Measurements from ENCODE around the gene INPP4B. TPM values are rescaled to one million over a fixed set of nuclear protein-coding genes. Genes with fewer than 3 reads are reported as not detected.

Gene INPP4B
- total RNA-seq, 1 donor from 2014 or later, result 16.8 TPM

DNA sequence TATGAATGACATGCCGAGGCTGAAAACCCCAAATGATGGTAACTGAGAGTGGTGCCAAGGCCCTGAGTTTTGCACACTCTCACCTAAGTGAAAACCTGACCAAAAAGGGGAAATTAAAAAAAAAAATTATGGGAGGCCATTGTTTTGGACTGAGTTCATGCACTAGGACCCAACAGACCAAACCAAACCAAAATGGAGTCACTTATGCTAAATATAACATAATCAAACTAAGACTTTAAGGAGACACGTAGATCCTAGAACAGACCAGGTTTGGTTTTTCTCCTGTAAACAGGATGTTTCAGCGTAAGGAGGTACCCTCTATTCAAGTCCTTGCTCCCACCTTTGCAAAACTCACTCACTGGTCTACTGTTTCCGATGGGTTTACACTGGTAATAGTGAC, 453.0 kb downstream of the INPP4B start:
- no peak for DNase-seq (ENCODE audit: low spot score)
- Mint-ChIP-seq H3K27me3 (ENCODE audit: insufficient read depth) (no peaks in the 10 kb centered on the region), H3K4me3 (no peak overlapping the region), H3K36me3 (ENCODE audit: low read depth) (peaks cover 19% of the 10 kb centered on the region), H3K27ac (no peak overlapping the region), H3K4me1 (ENCODE audit: low read depth) (peaks cover 37% of the 10 kb centered on the region), H3K9me3 (no peaks in the 10 kb centered on the region)
- intact Hi-C loops (cut with micrococcal nuclease), result no loop called here

DNA sequence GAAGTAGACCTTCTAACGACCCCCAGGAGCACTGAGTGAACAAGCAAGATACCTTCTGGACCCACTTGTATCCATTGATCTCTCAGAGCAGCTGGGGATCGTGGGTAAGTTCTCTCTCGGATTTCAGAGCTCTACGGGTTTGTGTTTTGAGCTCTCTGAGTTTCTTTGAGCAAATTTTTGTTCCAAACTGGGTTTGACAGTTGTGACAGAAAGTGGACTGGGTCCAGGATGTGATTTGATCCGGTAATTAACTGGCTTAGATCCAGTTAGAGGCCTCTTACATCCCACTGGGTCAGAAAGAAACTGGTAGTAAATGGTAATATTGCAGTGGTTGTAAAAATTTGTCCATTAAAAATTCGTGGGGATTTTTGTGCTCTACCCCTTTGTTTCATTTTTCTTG, 459.2 kb downstream of the INPP4B start:
- Mint-ChIP-seq H3K27me3 (ENCODE audit: insufficient read depth) (no peaks in the 10 kb centered on the region), H3K4me3 (no peak overlapping the region), H3K4me1 (ENCODE audit: low read depth) (peaks cover 34% of the 10 kb centered on the region), H3K9me3 (no peaks in the 10 kb centered on the region), H3K36me3 (ENCODE audit: low read depth) (peaks cover 15% of the 10 kb centered on the region), H3K27ac (no peak overlapping the region)
- intact Hi-C loops (cut with micrococcal nuclease), result loop anchor here (1.0 kb wide), 1 partner anchor 8 kb away; no protein-coding TSS in a partner anchor
- no peak for DNase-seq (ENCODE audit: low spot score)

DNA sequence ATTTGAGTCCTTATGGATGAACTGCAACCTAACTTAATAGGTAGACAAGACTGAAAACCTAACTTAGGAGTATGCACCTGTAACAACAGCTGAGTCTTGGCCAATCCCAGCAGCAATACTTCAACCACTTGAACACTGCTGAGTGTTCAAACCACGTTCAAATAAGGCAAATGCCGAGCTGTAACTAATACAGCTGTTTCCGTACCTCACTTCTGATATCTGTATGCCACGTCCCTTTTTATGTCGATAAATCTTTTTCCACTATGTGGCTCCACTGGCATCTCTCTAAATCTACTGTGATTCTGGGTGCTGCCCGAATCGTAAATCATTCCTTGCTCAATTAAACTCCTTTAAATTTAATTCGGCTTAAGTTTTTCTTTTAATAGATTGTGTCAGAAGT, 459.7 kb downstream of the INPP4B start:
- Mint-ChIP-seq H3K27ac (no peak overlapping the region), H3K4me1 (ENCODE audit: low read depth) (peaks cover 34% of the 10 kb centered on the region)

DNA sequence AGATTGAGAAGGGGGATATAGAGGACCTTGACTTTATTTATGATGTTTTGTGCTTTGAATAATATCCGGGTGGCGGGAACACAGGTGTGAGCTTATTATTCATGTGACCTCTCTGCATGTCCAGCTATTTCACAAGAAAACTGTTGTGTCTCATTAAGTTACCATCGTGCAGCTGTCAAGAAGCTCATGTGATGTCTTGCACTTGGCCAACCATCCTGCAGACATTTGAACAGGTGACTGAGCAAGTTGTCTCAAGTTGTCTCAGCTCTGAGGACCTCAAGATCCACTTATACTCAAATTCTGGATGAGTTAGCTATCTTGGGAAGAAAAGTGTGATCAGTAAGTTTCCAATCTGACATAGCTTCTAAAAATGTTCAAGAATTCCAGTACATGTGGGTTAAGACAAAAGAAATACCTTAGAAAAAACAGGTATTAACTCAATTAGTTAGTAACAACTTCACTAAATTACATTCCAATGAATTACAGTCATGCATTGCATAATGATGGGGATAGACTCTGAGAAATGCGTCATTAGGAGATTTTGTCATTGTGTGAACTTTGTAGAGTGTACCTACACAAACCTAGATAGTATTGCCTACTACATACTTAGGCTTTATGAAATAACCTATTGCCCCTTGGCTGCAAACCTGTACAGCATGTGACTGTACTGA, 462.2 kb downstream of the INPP4B start:
- Mint-ChIP-seq H3K36me3 (ENCODE audit: low read depth) (peaks cover 15% of the 10 kb centered on the region), H3K27ac (no peak overlapping the region), H3K27me3 (ENCODE audit: insufficient read depth) (no peaks in the 10 kb centered on the region), H3K9me3 (no peaks in the 10 kb centered on the region), H3K4me1 (ENCODE audit: low read depth) (peaks cover 43% of the 10 kb centered on the region), H3K4me3 (no peak overlapping the region)
- intact Hi-C loops (cut with micrococcal nuclease), result no loop called here
- DNase-seq (ENCODE audit: low spot score), result no peak

More for the DNA sequence above, 459.7 kb downstream of the INPP4B start:
- H3K36me3 Mint-ChIP-seq (ENCODE audit: low read depth), result peaks cover 15% of the 10 kb centered on the region
- H3K27me3 Mint-ChIP-seq (ENCODE audit: insufficient read depth), result no peaks in the 10 kb centered on the region
- no peaks in the 10 kb centered on the region for H3K9me3 Mint-ChIP-seq
- DNase-seq (ENCODE audit: low spot score), result no peak
- no peak overlapping the region for H3K4me3 Mint-ChIP-seq
- intact Hi-C loops (cut with micrococcal nuclease), result loop anchor here (1.0 kb wide), 1 partner anchor 9 kb away; no protein-coding TSS in a partner anchor

DNA sequence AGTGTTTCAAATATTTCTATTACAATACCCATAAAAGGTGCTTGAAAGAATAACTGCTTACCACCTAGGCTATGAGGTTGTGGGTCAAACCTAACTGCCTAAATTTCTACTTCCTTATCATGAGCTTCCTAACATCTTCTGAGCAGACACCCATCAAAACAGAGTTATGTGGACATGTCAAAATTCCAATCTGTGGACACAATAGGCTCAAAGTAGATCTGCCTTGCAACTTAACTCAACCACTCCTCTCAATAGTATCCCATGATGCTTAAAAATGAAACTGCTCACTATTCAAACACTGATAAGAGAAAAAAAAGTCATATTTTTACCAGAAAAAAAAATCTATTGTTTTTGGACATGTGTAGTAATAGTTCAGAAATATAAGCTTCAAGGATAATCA, 462.7 kb downstream of the INPP4B start:
- H3K4me3 Mint-ChIP-seq, result no peak overlapping the region
- no peak overlapping the region for H3K27ac Mint-ChIP-seq
- intact Hi-C loops (cut with micrococcal nuclease), result no loop called here
- DNase-seq (ENCODE audit: low spot score), result no peak
- H3K9me3 Mint-ChIP-seq, result no peaks in the 10 kb centered on the region
- H3K4me1 Mint-ChIP-seq (ENCODE audit: low read depth), result peaks cover 42% of the 10 kb centered on the region
- peaks cover 13% of the 10 kb centered on the region for H3K36me3 Mint-ChIP-seq (ENCODE audit: low read depth)
- H3K27me3 Mint-ChIP-seq (ENCODE audit: insufficient read depth), result no peaks in the 10 kb centered on the region

DNA sequence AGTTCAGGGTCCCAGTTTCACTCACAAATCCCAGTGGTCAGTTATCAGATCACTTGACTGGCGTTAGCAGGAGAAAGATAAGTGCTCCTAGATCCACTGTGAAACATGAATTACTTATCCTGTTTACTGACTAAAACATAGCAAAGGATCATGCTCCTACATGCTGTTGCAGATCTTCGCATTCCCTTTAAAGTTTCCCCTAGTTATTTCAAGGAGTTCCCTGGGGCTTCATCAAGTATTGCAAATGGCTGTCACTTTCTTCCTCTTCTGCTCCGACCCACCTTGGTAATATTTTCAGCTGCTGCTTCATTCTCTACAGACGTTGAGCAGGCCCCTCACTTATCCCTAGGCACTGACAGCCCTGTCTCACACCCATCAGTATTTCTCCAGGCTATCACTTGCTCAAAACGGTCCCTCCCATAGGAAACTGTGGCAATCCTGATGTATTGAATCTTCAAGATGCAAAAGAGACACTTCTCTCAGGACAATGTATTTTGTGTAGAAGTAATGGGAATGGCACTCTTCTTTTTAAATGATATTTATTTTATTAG, 466.0 kb downstream of the INPP4B start:
- Mint-ChIP-seq H3K27me3 (ENCODE audit: insufficient read depth) (no peaks in the 10 kb centered on the region), H3K4me3 (no peak overlapping the region), H3K36me3 (ENCODE audit: low read depth) (peaks cover 6% of the 10 kb centered on the region), H3K9me3 (no peaks in the 10 kb centered on the region), H3K27ac (no peak overlapping the region), H3K4me1 (ENCODE audit: low read depth) (peaks cover 60% of the 10 kb centered on the region)
- intact Hi-C loops (cut with micrococcal nuclease), result no loop called here
- no peak for DNase-seq (ENCODE audit: low spot score)

DNA sequence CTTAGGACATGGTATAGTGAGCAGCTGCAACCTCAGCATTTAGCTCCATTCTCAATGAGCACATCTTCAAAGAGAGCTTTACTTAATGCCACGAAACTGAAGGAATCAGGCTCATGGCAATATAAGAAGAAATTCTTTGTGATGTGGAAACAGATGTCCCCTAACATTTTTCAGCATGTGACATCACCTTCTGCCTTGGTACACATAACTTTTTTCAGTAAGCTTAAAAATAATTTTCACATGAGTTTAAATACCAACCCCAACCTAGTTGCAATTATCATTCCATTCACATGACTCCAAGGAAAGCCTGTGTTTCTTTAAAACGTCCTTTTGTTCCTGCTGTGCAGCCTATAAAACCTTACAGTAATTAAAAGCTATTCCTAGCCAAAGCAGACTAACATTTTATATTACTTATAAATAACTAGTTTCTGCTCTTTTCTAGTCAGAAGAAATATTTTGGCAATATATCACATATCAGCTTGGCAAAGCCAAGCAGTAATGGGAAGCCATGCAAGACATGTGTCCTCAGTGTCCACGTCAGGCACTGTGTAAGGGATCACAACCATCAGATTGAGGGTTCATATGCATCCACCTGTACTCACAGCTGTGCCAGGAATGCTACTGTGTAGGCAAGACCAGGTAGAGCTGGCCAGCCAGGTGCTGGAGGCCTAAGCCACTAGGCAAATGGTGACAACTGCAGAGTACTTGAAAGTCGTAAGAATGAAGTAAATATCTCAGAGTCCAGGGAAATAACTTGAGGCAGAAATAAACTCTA, 466.6 kb downstream of the INPP4B start:
- no peak for DNase-seq (ENCODE audit: low spot score)
- no peaks in the 10 kb centered on the region for H3K9me3 Mint-ChIP-seq
- no peak overlapping the region for H3K27ac Mint-ChIP-seq
- peaks cover 9% of the 10 kb centered on the region for H3K36me3 Mint-ChIP-seq (ENCODE audit: low read depth)
- peaks cover 61% of the 10 kb centered on the region for H3K4me1 Mint-ChIP-seq (ENCODE audit: low read depth)
- H3K27me3 Mint-ChIP-seq (ENCODE audit: insufficient read depth), result no peaks in the 10 kb centered on the region
- intact Hi-C loops (cut with micrococcal nuclease), result loop anchor here (10.0 kb wide), 2 partner anchors 745 to 805 kb away; partner anchors contain the start of genes IL15 and USP38
- H3K4me3 Mint-ChIP-seq, result no peak overlapping the region

DNA sequence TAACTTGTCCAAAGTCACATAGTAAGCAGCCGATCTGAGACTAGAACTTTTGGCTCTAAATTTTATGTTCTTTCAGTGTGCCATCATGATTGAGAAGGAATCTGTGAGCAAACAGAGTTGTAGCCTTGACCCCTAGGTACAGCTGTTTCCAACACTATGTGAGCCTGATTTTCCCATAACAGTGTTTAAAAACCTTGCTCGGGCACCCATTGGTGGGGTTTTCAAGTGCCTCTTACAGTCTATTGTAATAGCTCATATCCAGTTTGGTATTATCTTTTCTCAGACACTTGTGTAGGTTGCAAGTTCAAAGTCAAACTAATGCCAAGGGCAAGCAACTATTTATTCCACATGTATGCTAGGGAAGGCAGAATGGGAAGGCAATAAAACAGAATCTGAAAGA, 467.9 kb downstream of the INPP4B start:
- Mint-ChIP-seq H3K9me3 (no peaks in the 10 kb centered on the region), H3K36me3 (ENCODE audit: low read depth) (peaks cover 6% of the 10 kb centered on the region), H3K27me3 (ENCODE audit: insufficient read depth) (no peaks in the 10 kb centered on the region), H3K4me3 (no peak overlapping the region), H3K4me1 (ENCODE audit: low read depth) (peaks cover 63% of the 10 kb centered on the region), H3K27ac (peak overlapping the region; percentile 75)
- no peak for DNase-seq (ENCODE audit: low spot score)
- intact Hi-C loops (cut with micrococcal nuclease), result loop anchor here (10.0 kb wide), 2 partner anchors 743 to 807 kb away; partner anchors contain the start of genes IL15 and USP38

DNA sequence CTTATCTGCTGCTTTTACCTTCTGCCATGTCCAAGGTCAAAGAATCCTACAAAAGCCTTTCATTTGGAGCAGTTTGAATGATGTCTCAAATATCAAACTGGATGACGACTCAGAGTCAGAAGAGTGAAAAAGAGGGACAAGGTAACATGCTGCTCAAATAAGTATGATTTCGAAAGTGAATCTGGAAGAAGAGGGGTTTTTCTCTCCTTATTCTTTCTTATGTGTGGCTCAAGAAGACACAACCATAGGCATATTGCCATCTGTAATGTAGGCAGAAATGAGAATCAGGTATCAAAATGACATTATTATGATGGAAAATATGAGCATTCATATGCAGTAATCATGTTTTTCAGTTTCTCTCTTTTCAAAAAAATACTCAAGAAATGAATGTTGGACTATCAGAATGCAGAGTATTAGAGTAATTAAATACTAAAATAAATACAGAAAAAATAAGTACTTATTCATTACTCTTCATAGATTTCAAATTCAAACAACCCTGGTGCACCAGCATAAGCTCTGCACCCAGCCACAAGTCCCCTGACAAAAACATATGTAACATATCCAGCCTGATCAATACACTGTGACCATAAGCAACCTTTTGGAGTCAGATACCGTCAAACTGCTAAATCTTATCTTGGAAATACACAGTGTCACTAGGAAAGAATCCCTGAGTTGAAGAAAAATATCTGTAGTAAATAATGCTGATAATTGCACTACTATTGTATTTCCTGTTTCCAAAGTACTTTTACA, 468.6 kb downstream of the INPP4B start:
- Mint-ChIP-seq H3K27ac (peak overlapping the region; percentile 75), H3K4me3 (peak overlapping the region; percentile 72), H3K36me3 (ENCODE audit: low read depth) (peaks cover 6% of the 10 kb centered on the region), H3K27me3 (ENCODE audit: insufficient read depth) (no peaks in the 10 kb centered on the region), H3K4me1 (ENCODE audit: low read depth) (peaks cover 66% of the 10 kb centered on the region), H3K9me3 (no peaks in the 10 kb centered on the region)
- DNase-seq (ENCODE audit: low spot score), result no peak
- intact Hi-C loops (cut with micrococcal nuclease), result loop anchor here (1.0 to 10.0 kb wide), 9 partner anchors 19 to 1135 kb away; partner anchors contain the start of genes IL15, SMARCA5 and USP38

DNA sequence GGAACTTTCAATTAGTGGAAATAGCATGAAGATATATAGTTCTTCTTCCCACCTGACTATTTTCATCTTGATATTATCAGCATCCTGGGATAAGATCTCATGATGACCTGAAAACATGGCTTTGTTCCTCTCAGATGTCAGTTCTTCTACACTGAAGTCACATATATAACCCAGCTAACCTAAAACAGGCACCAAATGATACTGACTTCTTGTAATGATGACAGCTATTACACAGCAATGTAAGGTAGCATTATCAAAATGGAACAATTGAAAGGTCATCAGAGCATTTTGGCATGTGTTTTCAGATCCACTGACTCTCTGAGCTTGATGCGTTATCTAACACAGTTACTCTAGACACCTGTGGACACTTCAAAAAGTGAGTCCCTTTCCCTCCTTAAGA, 469.9 kb downstream of the INPP4B start:
- intact Hi-C loops (cut with micrococcal nuclease), result loop anchor here (1.0 to 10.0 kb wide), 5 partner anchors 8 to 1137 kb away; partner anchors contain the start of genes IL15, SMARCA5 and USP38
- peak overlapping the region; percentile 72 for H3K4me3 Mint-ChIP-seq
- peaks cover 9% of the 10 kb centered on the region for H3K36me3 Mint-ChIP-seq (ENCODE audit: low read depth)

DNA sequence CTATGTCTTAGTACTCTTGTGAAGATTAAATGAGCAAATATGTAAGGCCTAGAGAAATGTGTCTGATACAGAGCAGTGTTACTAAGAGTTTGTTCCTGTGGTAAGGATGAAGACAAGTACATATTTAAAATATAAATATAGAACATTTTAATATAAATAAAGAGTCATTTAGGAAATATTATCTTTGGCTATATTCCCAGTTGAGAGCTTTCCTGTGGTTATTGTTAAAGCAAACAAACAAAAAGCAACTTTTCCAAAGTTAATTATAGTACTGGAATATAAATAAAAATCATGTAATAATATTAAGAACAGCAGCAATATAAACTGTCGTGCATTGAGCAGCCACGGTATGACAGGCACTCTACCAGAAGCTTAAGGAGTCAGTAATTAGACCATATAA, 472.5 kb downstream of the INPP4B start:
- Mint-ChIP-seq H3K4me3 (no peak overlapping the region), H3K27ac (no peak overlapping the region), H3K27me3 (ENCODE audit: insufficient read depth) (no peaks in the 10 kb centered on the region), H3K9me3 (peaks cover 10% of the 10 kb centered on the region), H3K4me1 (ENCODE audit: low read depth) (peaks cover 78% of the 10 kb centered on the region), H3K36me3 (ENCODE audit: low read depth) (peaks cover 16% of the 10 kb centered on the region)
- DNase-seq (ENCODE audit: low spot score), result no peak
- intact Hi-C loops (cut with micrococcal nuclease), result loop anchor here (10.0 kb wide), 2 partner anchors 739 to 811 kb away; partner anchors contain the start of genes IL15 and USP38

More for the DNA sequence above, 469.9 kb downstream of the INPP4B start:
- DNase-seq (ENCODE audit: low spot score), result no peak
- Mint-ChIP-seq H3K4me1 (ENCODE audit: low read depth) (peaks cover 79% of the 10 kb centered on the region), H3K27me3 (ENCODE audit: insufficient read depth) (no peaks in the 10 kb centered on the region), H3K9me3 (peaks cover 2% of the 10 kb centered on the region), H3K27ac (peak overlapping the region; percentile 18)

DNA sequence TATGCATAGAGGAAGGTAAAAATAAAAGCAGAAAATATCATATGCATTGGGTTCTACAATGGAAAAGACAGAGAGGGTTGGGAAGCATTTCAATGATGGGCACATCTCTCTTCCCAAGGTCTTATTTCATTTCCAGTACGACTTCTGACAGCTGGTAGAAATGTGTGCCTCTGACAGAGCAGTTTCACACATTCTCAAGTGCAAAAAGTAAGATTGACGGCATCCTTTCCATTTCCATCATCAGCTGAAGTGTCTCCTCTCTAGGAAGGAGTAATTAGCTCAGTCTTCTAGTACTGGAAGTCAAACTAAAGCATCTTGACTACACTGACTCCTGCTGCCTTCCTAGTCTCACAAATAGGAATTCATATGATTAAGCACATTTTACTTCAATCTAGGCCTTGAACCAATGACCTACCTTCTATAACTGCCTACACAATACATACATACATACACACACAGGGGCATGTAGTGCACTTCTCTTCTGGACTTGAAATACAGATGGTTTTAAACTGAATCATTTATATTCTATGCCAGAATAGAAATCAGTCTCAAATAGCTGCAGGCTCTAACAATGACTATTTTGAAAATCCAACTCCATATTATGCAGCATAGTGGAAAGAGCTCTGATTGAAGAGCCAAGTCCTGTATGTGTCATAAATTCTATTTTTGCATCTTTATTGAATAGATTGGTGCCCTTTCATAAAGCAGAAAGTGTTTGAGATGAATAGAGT, 473.4 kb downstream of the INPP4B start:
- no peak for DNase-seq (ENCODE audit: low spot score)
- H3K4me3 Mint-ChIP-seq, result no peak overlapping the region
- peaks cover 10% of the 10 kb centered on the region for H3K9me3 Mint-ChIP-seq
- H3K27me3 Mint-ChIP-seq (ENCODE audit: insufficient read depth), result no peaks in the 10 kb centered on the region
- H3K27ac Mint-ChIP-seq, result peak overlapping the region; percentile 13
- H3K36me3 Mint-ChIP-seq (ENCODE audit: low read depth), result peaks cover 18% of the 10 kb centered on the region
- peaks cover 77% of the 10 kb centered on the region for H3K4me1 Mint-ChIP-seq (ENCODE audit: low read depth)
- intact Hi-C loops (cut with micrococcal nuclease), result loop anchor here (10.0 kb wide), 2 partner anchors 738 to 812 kb away; partner anchors contain the start of genes IL15 and USP38
